Superior temporal gyrus (tissue), 1 donor: Measurements from ENCODE around the gene CFAP100.

Source experiments
- DNase-seq: peaks from one replicate; pipeline ENCODE4 v3.0.0-alpha.2; 2016; ENCODE audit errors: extremely low spot score

The CFAP100 gene

GRCh38 chr3:126421573-126422119, 26.9 kb downstream of the CFAP100 start:
- no peak for DNase-seq

- DNase-seq: no peak
These were observed 27.4 kb downstream of the CFAP100 start for GRCh38 chr3:126422121-126422520.

GRCh38 chr3:126422571-126423091, 27.9 kb downstream of the CFAP100 start:
- no peak for DNase-seq

- no peak for DNase-seq
These were observed 28.7 kb downstream of the CFAP100 start for GRCh38 chr3:126423191-126424038.

- no peak for DNase-seq
These were observed 29.5 kb downstream of the CFAP100 start for GRCh38 chr3:126424039-126424717.

- DNase-seq: no peak
These were observed 30.0 kb downstream of the CFAP100 start for GRCh38 chr3:126424751-126425150.

GRCh38 chr3:126431103-126431534, 36.4 kb downstream of the CFAP100 start:
- no peak for DNase-seq

- DNase-seq: no peak
These were observed 37.8 kb downstream of the CFAP100 start for GRCh38 chr3:126432361-126433104.

DNA sequence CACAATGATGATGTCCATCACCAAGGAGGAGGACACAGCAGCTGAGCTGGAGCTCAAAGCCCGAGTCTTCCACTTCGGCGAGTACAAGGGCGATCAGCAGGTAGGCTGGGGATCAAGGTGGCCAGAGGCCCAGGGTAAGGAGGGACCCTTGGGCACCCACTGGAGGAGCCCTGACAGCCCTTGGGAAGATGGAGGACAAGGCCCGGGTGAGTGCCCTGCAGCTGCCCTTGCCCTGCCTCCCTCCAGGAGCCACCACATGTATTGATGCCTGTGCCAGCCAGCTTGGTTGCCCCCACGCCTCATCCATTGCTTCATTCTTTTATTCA, 38.4 kb downstream of the CFAP100 start:
- DNase-seq: no peak

- no peak for DNase-seq
These were observed 39.0 kb downstream of the CFAP100 start for GRCh38 chr3:126433496-126434263.

- DNase-seq: no peak
These were observed 39.5 kb downstream of the CFAP100 start for GRCh38 chr3:126434264-126434590.

- no peak for DNase-seq
These were observed 40.3 kb downstream of the CFAP100 start for GRCh38 chr3:126434931-126435411.

DNA sequence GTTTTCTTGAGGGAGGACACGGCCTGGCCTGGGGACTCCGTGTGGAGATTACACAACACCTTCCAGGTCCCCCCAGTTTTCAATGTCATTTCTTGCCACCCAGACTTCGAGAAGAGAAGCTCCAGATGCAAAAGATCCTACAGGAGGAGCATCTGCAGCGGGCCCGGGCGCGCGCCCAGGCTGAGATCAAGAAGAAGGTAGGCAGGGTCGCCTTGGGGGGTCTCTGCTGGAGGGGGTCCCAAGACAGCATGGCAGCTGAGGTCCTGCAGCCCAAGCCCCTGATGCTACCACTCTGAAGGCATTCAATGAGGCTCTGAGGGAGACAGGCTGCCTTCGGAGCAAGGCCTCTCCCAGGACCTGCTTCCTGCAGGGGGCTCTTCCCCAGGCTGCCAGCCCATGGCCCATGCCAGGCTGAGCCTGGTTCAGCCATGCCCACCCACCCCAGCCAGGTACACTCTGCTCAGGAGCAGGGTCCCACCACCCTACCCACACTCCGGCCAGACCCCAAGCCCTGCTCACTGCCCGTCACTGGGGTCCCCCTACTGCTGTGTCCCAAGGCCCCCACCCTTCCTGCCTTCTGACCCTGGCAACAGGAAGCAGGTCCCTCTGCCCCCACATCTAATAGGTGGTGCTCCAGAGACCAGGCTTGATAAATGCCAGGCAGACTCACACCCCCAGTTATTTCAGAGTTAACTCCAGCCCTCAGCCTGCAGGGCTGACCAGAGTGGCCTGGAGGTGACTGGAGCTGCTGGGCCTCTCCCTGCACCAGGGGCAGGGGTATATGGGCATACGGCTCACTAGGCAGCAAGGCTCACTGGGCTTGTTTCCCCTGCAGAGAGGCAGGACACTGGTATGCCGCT, 41.0 kb downstream of the CFAP100 start:
- no peak for DNase-seq

- DNase-seq: no peak
These were observed 42.4 kb downstream of the CFAP100 start for GRCh38 chr3:126436826-126437717.

DNA sequence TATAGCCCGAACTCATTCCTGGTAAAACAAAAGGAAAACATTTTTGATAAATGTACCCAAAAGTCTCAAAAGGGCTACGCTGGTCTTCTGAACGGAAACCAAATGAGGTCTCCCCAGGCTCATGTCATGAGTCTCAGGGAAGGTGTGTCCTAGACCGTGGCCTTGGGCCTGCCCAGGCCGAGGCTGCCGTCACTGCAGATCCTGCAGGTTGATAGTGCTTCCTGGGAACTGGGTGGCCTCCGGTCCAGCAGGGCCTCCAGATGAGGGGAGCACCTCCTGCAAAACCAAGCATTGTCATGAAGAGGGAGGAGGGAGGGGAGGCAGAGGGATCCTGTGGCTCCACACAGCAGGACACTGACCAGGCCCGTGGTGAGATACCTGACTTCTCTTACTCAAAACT, 43.5 kb downstream of the CFAP100 start:
- DNase-seq: no peak

GRCh38 chr3:126438746-126439145, 44.0 kb downstream of the CFAP100 start:
- no peak for DNase-seq

- DNase-seq: no peak
These were observed 44.7 kb downstream of the CFAP100 start for GRCh38 chr3:126439346-126439967.

DNA sequence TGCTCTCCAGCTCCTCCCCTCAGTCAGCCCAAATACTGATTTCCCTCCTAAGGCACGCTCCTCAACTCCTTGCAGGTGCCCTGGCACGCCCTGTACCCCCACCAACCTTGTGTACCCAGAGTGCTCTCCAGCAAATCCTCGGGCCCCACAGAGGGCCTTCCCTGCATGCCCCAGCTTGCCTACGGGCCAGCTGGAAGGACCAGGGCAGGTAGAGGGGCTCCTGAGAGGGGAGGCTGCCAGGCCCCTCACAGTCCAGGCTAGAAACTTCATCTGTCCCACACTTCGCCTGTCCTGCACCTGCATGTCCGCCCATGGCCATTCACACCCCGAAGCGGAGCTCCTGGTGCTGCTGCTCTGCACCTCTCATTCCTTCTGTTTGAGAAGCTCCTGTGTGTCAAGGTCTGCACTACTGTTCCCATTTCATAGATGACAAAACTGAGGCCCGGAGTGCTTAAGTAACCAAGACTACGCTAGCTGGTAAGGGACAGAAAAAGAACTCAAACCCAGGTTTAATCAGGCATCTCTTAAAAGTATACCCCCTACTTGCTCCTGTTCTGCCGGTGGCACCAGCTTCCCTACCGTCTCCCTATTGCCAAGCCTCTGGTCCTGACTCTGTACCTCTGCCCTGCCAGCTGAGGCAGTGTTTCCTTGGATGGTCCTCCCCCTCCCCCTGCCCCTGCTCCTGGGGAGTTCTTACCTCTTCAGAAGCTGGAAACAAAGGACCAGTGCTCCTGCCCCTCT, 45.4 kb downstream of the CFAP100 start:
- DNase-seq: no peak
